Suprapubic skin (tissue), 4 donors: ENCODE measurements around the gene COL20A1. TPM values are rescaled to one million over a fixed set of nuclear protein-coding genes. Genes with fewer than 3 reads are reported as not detected.

Experiments
- DNase-seq, 2 donors: peaks; one replicate each; pipeline ENCODE4 v3.0.0-alpha.2; 2019; ENCODE audit warnings: low spot score in 2 of 2
- H3K27ac ChIP-seq: fragments of 200-600 bp; sonication (generic); one replicate; pipeline ENCODE4 v1.5.1; 2019
- H3K27me3 ChIP-seq: fragments of 200-600 bp; sonication (generic); one replicate; pipeline ENCODE4 v1.5.1; 2019
- H3K36me3 ChIP-seq: fragments of 200-600 bp; sonication (generic); one replicate; pipeline ENCODE4 v1.5.1; 2019
- H3K4me1 ChIP-seq: fragments of 200-600 bp; sonication (generic); one replicate; pipeline ENCODE4 v1.5.1; 2019
- H3K4me3 ChIP-seq: fragments of 200-600 bp; sonication (generic); one replicate; pipeline ENCODE4 v1.5.1; 2019; ENCODE audit warnings: mild to moderate bottlenecking
- H3K9me3 ChIP-seq: fragments of 200-600 bp; sonication (generic); one replicate; pipeline ENCODE4 v1.5.1; 2019
- CTCF ChIP-seq, 2 donors: fragments of 200-600 bp in 1 of 2; fragments of 450-650 bp in 1 of 2; sonication (generic) in 1 of 2; IDR thresholded peaks; one replicate each; pipeline ENCODE4 v1.5.1; 2016 to 2019; ENCODE audit warnings: antibody characterized with exemption in 2 of 2, mild to moderate bottlenecking in 1 of 2, moderate library complexity in 1 of 2
- EP300 ChIP-seq: sonication (generic); formaldehyde crosslinking; IDR thresholded peaks from one replicate; pipeline ENCODE4 v1.6.1; 2017; ENCODE audit warnings: antibody characterized with exemption
- POLR2A ChIP-seq, 2 donors: fragments of 450-650 bp; IDR thresholded peaks; one replicate each; pipeline ENCODE4 v1.6.1; 2017; ENCODE audit warnings: antibody characterized with exemption in 2 of 2, mild to moderate bottlenecking in 2 of 2, moderate library complexity in 2 of 2
- POLR2AphosphoS5 ChIP-seq, 3 donors: sonication (generic); formaldehyde crosslinking; IDR thresholded peaks; one replicate each; pipeline ENCODE4 v1.6.1; 2017; ENCODE audit warnings: antibody characterized with exemption in 3 of 3
- WGBS: methylation state at CpG from one replicate; pipeline ENCODE4 v1.1.5; 2018; 5-methylcytosine and 5-hydroxymethylcytosine counted together
- total RNA-seq, 4 donors: library from RNA; depleted of rRNA; stranded (reverse); fragments of >200 nt; gene quantifications; one replicate each; pipeline ENCODE4 v1.1.0, GENCODE V29; 2016

Gene COL20A1
- total RNA-seq, 4 donors from 2014 or later: not detected

- no peak for TF ChIP-seq POLR2AphosphoS5 (IDR thresholded peaks at IDR 0.05)
- no peak for TF ChIP-seq POLR2A (IDR thresholded peaks at IDR 0.05)
- no peak for TF ChIP-seq CTCF (IDR thresholded peaks at IDR 0.05)
- no peak for TF ChIP-seq EP300
- H3K4me1 ChIP-seq: no peaks in the 10 kb centered on the region
- DNase-seq: peak in 1 of 2 donors; percentile 71
- no peak overlapping the region for H3K27ac ChIP-seq
- H3K36me3 ChIP-seq: no peaks in the 10 kb centered on the region
- H3K27me3 ChIP-seq: peaks cover 63% of the 10 kb centered on the region
- no peak overlapping the region for H3K4me3 ChIP-seq
- 27% methylated on average over 3 of the region's 20 CpGs for WGBS
- no peaks in the 10 kb centered on the region for H3K9me3 ChIP-seq
Observed at GRCh38 chr20:63321148-63321831, 28.3 kb downstream of the COL20A1 start.

- Histone ChIP-seq H3K27me3 (peaks cover 66% of the 10 kb centered on the region), H3K9me3 (no peaks in the 10 kb centered on the region), H3K4me1 (no peaks in the 10 kb centered on the region), H3K4me3 (no peak overlapping the region), H3K27ac (no peak overlapping the region), H3K36me3 (no peaks in the 10 kb centered on the region)
- 52% methylated on average over 23 of the region's 34 CpGs for WGBS
- TF ChIP-seq POLR2AphosphoS5 (IDR thresholded peaks at IDR 0.05) (no peak), POLR2A (IDR thresholded peaks at IDR 0.05) (no peak)
- DNase-seq: peak in 1 of 2 donors; percentile 64
Observed at GRCh38 chr20:63322146-63322932, 29.4 kb downstream of the COL20A1 start.

- no peaks in the 10 kb centered on the region for H3K9me3 ChIP-seq
Observed at GRCh38 chr20:63322933-63323273, 29.9 kb downstream of the COL20A1 start.

GRCh38 chr20:63323357-63323981 lies 30.5 kb downstream of the COL20A1 start:
- peaks cover 69% of the 10 kb centered on the region for H3K27me3 ChIP-seq
- WGBS: 59% methylated on average over 17 of the region's 18 CpGs
- H3K9me3 ChIP-seq: no peaks in the 10 kb centered on the region
- H3K4me3 ChIP-seq: no peak overlapping the region
- H3K27ac ChIP-seq: no peak overlapping the region
- H3K4me1 ChIP-seq: no peaks in the 10 kb centered on the region
- no peak for TF ChIP-seq CTCF (IDR thresholded peaks at IDR 0.05)
- no peak for TF ChIP-seq POLR2AphosphoS5 (IDR thresholded peaks at IDR 0.05)
- TF ChIP-seq EP300: no peak
- no peak for TF ChIP-seq POLR2A (IDR thresholded peaks at IDR 0.05)
- DNase-seq: peak in 1 of 2 donors; percentile 59
- no peaks in the 10 kb centered on the region for H3K36me3 ChIP-seq

More at GRCh38 chr20:63322933-63323273, 29.9 kb downstream of the COL20A1 start:
- H3K27ac ChIP-seq: no peak overlapping the region
- peaks cover 66% of the 10 kb centered on the region for H3K27me3 ChIP-seq
- no peak for TF ChIP-seq POLR2A (IDR thresholded peaks at IDR 0.05)
- no peak for TF ChIP-seq POLR2AphosphoS5 (IDR thresholded peaks at IDR 0.05)
- TF ChIP-seq EP300: no peak
- DNase-seq: no peak
- no peaks in the 10 kb centered on the region for H3K36me3 ChIP-seq
- no peak overlapping the region for H3K4me3 ChIP-seq
- no peaks in the 10 kb centered on the region for H3K4me1 ChIP-seq
- WGBS: 31% methylated on average over 15 of the region's 15 CpGs

GRCh38 chr20:63325021-63325471 lies 32.1 kb downstream of the COL20A1 start:
- WGBS: 89% methylated on average over 9 of the region's 10 CpGs
- Histone ChIP-seq H3K9me3 (no peaks in the 10 kb centered on the region), H3K27me3 (peaks cover 59% of the 10 kb centered on the region), H3K4me1 (no peaks in the 10 kb centered on the region), H3K4me3 (no peak overlapping the region), H3K27ac (no peak overlapping the region), H3K36me3 (no peaks in the 10 kb centered on the region)
- peak in 1 of 2 donors; percentile 59 for DNase-seq
- TF ChIP-seq CTCF (IDR thresholded peaks at IDR 0.05) (no peak), POLR2AphosphoS5 (IDR thresholded peaks at IDR 0.05) (no peak), POLR2A (IDR thresholded peaks at IDR 0.05) (no peak), EP300 (no peak)
